ENCODE results near the gene ALLC.
"Not testable (repeated sequence)": the region's sequence is repeated elsewhere in the genome, so short reads cannot be mapped to it uniquely, and the experiment has no call there.

DNA sequence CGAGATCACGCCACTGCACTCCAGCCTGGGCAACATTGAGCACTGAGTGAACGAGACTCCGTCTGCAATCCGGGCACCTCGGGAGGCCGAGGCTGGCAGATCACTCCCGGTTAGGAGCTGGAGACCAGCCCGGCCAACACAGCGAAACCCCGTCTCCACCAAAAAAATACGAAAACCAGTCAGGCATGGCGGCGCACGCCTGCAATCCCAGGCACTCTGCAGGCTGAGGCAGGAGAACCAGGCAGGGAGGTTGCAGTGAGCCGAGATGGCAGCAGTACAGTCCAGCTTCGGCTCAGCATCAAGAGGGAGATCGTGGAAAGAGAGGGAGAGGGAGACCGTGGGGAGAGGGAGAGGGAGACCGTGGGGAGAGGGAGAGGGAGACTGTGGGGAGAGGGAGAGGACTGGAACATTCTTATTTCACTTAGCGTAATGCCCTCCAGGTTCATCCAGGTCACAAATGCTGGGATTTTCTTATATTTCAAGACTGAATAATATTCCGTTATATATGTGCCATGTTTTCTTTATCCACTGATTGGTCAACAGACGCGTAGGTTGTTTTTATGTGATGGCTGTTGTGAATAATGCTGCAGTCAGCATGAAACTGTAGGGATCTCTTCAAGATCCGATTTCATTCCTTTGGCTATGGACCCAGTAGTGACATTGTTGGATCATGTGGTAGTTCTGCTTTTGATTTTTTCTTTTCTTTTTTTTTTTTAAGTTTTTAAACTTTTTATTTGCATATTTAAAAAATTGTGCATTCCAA lies 41.4 kb upstream of the ALLC start:
- TF ChIP-seq POLR2A (IDR thresholded peaks at IDR 0.05; ENCODE audit: low read depth); EP300 (IDR thresholded peaks at IDR 0.05): not testable (repeated sequence)
- TF ChIP-seq, protein P1, sequence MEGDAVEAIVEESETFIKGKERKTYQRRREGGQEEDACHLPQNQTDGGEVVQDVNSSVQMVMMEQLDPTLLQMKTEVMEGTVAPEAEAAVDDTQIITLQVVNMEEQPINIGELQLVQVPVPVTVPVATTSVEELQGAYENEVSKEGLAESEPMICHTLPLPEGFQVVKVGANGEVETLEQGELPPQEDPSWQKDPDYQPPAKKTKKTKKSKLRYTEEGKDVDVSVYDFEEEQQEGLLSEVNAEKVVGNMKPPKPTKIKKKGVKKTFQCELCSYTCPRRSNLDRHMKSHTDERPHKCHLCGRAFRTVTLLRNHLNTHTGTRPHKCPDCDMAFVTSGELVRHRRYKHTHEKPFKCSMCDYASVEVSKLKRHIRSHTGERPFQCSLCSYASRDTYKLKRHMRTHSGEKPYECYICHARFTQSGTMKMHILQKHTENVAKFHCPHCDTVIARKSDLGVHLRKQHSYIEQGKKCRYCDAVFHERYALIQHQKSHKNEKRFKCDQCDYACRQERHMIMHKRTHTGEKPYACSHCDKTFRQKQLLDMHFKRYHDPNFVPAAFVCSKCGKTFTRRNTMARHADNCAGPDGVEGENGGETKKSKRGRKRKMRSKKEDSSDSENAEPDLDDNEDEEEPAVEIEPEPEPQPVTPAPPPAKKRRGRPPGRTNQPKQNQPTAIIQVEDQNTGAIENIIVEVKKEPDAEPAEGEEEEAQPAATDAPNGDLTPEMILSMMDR (IDR thresholded peaks at IDR 0.05), result not testable (repeated sequence)
